Mucosa of gallbladder (tissue), 1 donor: ENCODE data around the gene GRIK3. TPM values are rescaled to one million over a fixed set of nuclear protein-coding genes. Genes with fewer than 3 reads are reported as not detected.

Experiments used
- DNase-seq: peaks from one replicate; pipeline ENCODE4 v3.0.0-alpha.2; 2020; ENCODE audit warnings: low spot score
- total RNA-seq: library from RNA; stranded (reverse); gene quantifications from one replicate; pipeline ENCODE4 v1.2.1, GENCODE V29; 2021
- donor health status: DM: no; HTN: no; CAD: no.

Gene GRIK3
- total RNA-seq, 1 donor from 2014 or later, result 1.1 TPM

DNA sequence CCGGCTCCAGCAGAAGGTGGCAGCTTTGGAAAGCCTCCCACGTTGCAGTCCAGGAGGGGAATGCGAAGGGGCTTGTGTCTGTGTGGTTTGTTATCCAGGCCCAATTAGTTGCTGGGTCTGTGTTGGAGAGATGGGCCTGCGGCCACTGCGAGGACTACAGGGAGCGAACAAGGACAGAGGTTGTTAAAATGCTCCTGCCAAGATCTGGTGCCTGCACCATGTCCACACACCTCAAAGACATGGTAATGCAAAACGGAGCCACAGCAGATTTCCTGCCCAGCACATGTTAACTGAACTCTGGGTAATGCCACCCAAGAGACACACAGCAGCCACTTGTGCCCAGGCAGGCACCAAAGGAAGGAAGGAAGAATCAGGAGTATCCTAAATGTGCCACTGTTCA, 18.6 kb downstream of the GRIK3 start:
- no peak for DNase-seq

DNA sequence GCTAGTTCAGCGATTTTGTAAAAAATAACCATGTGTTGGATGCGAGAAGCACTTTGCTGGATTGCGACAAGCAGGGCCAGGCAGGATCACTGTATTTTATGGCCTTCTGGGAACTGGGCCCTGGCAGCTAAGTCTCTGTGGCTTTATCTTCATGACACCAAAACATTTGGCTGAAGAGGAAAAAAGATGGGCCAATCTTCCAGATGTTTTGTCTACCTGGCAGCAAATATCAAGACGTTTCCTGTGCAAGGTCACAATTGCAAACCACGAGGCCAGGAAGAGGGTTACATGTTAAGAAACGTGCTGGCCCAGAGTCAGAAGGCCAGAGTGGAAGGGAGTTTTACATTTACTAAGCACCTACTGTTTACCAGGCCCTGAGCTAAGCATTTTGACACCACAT, 22.1 kb downstream of the GRIK3 start:
- DNase-seq, result no peak

DNA sequence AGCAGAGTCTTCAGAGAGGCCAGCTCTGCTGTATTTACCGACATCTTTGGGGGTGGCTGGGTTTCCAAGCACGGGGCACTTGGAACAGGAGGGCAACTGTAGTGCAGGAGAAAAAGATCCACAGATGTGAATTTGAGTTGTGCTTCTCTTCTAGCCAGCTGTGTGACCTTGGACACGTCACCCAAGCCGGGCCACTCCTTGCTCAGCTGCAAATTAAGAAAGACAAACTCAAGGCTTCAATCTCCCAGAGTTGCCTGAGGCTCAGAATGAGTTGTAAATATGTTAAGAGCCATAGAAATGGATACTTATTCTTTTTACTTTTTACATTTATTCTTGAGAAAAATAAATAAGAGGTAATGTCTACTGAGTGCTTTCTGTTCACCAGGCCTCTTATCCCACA, 24.3 kb downstream of the GRIK3 start:
- no peak for DNase-seq

DNA sequence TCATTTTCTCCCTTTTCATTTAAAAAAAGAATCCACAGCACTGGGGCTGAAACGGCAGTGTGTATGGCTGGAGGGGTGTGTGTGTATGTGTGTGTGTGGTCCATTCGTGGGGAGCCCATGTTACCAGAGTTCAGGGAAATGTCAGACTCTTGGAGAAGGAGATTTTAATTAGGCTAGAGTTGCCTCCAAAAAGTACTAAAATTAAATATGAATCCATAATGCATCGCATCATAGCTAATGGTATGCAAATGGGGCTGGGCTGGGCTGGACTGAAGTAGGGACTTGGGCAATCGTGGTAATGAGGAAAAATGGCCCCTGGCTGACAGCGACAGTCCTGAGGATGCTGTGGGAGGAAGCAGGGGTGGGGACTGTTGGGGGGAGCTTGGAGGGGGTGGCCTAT, 24.8 kb downstream of the GRIK3 start:
- no peak for DNase-seq

DNA sequence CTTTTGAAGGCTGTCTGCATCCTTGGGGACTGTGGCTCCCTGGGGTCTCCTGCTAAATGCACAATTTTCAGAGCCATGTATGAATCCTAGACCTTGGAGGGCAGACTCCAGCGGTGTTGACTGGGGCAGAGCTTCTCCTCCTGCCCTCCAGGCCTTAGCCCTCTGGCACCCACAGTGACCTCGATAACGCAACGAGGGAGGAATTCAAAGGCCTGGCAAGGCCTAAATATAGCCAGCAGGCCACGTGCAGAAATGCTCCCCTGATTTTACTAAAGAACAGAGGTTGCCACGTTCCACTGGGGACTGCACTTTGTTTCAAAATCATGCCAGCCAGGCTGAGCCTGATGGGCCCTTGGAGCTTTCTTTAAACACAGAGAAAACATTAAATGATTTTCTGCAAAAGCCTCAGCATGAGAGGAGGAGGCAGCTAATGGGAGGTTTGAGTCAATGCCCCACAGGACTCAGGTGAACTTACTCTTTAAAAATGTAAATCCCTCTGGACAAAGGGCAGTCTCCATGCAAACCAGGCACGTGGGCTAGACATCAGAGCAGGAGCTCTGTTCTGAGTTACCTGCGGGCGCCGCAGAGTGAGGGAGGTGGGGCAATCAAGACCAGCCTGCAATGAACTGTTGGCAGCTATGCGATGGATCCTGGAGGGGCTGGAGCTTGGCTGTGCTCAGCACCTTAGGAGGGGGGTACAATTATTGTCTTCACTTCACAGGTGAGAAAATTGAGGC, 28.0 kb downstream of the GRIK3 start:
- no peak for DNase-seq

DNA sequence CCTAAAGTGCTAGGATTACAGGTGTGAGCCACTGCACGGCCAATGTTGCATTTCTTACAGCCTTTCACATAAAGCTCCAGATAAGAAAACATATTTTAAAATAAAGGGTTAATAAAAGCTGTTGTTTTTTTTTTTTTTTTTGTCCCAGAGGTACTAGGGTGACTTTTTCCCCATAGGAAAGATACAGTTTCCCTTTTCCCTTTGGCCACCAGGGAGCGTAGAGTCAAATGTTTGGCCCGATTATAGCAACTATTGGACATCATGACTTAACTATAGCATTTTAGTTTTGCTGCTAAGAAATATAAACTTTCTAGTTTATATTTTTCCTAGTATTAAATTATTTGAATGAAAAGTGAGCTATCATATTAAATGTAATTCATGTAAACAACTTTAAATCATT, 31.4 kb downstream of the GRIK3 start:
- no peak for DNase-seq

DNA sequence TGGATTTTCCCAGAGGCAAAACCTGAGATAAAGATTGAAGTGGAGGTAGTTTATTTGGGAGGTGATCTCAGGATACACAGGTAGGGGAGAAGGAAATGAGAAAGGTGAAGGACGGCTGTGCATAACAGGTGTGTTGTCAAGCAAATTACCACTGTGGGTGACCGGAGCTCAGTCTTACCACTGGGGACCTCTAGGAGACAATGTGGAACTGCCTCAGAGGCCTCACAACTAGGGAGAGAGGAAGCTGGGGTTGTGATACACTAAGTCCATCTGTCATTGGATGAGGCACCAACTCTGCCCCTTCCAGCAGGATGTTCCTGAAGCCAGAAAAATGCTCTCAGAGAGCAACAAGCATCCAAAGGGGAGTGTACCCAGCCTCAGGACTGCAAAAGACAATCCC, 32.6 kb downstream of the GRIK3 start:
- no peak for DNase-seq

DNA sequence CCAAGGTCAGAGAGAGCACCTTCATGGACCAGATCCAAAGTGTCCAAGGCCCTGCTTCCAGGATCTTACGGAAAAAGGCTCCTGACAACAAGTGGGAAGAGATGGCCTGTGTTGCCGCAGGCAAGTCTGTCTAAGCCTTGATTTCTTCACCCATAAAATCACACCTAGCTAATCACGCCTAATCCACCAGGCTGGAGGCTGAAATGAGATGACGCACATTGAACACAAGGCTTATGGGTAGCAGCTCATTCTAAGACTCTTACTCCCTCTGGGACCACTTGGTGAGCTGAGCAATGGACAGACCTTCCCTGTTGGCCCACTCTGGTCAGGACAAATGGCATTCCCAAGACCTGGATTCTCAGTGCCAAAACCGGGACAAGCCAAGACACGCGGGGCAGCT, 38.2 kb downstream of the GRIK3 start:
- no peak for DNase-seq

DNA sequence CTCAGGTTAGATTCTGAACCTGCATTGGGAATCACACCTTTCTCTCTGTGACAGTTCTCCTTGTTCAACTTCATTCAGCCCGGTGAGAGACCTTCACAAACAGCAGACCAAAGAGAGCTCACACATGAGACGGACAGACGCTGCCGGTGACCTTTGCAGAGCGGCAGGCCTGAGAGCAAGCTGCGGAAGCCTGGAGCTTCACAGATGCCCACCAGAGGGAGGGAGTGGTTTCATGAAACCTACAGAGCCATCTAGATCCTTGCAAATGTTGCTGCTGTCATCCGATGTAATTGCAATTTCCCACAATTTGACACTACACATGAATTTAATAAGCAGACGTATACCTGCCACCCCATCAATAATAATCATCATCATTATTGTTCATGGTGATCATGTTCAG, 39.4 kb downstream of the GRIK3 start:
- no peak for DNase-seq

DNA sequence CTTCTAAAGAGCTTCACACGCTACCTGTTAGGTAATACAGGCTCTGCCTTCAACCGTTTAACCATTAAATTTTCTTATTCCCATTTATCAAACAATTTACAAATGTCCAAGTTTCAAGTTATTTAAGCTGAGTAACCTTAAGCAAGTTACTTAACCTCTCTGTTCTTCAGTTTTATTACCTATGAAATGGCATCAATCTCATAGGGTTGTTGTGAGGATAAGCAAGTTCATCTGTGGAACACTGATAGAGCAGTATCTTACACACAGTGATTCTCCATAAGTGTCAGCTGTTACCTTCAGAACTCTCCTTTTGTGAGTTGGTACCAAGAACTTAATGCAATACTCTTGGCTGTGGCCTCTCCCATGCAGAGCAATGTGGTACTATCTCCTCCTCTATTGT, 40.0 kb downstream of the GRIK3 start:
- no peak for DNase-seq

DNA sequence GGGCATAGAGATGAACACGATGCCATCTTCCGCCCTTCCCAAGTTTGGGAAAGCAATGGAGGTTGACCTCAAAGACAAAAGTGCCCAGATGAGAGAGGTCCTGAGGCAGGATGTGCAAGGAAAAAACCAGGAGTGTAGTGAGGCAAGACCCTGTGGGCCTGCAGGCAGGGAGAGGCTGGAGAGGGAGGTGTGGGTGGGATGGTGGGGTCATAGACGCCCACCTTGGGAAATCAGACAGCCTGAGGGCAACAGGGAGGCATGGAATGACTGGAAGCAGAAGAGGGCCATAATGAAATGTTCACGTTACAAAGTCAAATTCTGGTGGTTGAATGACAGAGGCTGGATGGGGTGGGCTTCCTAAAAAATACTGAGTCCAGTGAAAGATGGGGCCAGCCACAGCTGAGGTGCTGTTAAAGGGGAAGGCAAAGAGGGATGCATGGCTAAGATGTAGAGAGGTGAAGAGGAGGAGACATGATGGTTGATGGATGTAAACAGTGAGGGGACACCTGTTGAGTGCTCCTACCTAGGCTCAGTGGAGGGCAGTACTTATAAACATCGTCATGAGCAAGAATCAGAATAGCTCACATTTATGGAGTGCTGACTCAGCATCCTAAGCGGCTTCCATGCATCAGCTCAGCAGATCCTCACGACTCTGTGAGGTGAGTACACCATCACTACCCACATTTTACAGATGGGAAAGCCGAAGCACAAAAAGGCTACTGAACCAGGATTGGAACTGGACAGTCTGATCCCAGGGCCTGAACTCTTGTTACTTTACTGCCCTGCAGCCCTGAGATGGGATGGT, 42.0 kb downstream of the GRIK3 start:
- DNase-seq, result no peak

DNA sequence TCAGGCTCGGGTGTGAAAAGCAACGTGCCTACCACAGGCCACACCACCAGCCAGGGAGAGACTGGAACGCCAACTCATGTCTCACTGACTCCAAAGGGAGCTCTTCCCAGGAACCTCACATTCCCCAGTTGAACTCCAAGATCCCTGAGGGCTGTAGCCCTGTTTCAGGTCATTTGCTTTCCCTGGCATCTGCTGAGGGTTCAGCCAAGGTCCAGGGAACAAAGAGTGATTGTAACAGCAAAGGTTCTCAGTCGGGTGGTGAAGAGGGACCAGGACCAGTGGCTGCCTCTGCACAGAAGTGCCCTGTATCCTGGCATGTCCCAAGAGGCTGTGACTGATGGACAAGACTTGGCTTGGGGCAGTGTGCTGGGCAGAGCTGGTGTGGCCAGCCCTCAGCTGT, 42.8 kb downstream of the GRIK3 start:
- DNase-seq, result no peak

DNA sequence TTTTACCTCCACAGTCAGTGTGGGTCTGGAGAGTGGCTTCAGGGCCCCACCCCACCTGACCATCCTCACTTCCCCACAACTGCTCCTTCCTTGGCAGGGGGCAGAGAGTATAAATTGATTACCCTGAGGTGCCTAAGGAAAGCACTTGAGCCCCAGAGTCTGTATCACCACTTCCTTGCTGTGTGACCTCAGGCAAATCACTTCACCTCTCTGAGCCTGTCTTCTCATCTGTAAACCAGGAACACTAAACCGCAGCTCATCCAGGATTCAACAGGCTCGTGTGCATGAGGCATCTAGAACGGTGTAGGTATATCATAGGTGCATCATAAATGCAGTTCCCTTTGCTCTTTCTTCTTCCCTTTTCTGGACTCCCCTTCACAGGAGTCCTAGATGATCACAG, 43.4 kb downstream of the GRIK3 start:
- no peak for DNase-seq

DNA sequence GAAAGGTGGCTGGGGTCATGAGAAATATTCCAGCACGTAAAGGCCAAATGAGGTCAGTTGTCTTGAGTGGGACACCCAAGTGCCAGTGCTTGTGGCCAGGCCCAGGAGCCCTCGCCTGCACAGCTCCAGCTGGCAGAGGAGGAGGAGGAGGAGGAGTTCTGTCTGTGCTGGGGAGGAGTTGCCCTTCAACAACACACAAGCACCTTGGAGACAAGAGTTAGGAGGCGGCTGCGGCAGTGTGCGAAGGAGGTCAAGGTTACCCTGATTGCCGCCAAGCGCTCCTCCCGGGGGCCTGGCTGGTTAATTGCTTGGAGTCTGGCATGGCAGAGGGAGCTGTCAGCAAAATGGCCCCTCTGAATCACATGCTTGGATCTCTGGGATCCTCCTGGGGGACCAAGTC, 45.1 kb downstream of the GRIK3 start:
- DNase-seq, result no peak

DNA sequence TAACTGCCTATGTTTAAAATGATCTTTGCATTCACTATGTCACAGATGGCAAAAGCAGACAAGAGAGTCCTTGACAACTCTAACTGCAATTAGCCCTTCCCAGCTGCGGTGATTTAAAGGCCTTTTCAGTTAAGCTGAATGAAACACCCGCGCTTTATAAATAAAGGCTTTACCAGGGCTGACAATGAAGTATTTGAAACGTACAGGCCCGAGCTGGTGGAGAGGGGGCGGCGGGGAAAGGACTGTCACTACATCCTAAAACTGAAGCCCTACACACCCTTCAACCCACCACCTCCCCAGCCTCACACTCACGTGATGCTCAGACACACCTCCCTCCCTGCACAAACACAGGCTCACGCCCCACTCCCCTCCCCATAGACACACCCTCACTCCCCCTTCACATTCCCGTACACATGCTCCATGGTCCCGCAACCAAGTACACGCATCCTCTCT, 45.5 kb downstream of the GRIK3 start:
- no peak for DNase-seq

DNA sequence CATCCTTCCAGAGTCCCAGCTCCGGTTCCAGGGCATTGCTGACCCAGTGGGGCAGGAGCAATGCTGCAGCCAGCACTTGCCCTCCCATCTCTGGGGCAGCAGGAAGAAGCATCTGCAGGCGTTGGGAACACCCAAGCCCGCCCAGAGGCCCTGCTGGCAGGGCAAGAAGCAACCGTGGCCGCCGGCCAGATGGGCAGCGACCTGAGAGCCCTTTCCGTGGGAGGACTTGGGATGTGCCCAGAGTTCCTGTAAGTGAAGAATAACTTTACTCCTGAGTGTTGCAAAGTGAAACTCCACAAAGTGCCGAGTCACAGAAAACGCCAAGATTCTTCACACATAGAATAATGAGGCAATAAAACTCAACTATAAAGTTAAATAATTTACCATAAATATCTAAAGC, 46.0 kb downstream of the GRIK3 start:
- DNase-seq, result no peak

DNA sequence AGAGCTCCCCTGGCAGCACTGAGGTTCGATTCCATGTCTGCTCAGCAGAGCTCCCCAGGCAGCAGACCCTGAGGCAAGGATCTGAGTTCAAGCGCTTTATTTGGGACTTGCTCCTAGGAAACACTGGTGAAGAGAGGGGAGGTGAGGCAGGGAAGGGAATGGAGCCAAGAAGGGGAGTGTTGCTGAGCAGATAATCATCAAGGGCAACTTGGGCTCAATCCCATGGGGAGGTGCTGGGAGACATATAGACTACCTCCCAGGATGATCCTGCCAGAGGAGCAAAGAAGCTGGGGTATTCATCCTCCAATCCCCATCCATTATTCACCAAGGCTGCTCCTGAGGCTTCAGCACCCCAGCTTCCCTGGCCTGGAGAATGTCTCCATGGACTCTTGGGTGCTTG, 47.0 kb downstream of the GRIK3 start:
- DNase-seq, result no peak

DNA sequence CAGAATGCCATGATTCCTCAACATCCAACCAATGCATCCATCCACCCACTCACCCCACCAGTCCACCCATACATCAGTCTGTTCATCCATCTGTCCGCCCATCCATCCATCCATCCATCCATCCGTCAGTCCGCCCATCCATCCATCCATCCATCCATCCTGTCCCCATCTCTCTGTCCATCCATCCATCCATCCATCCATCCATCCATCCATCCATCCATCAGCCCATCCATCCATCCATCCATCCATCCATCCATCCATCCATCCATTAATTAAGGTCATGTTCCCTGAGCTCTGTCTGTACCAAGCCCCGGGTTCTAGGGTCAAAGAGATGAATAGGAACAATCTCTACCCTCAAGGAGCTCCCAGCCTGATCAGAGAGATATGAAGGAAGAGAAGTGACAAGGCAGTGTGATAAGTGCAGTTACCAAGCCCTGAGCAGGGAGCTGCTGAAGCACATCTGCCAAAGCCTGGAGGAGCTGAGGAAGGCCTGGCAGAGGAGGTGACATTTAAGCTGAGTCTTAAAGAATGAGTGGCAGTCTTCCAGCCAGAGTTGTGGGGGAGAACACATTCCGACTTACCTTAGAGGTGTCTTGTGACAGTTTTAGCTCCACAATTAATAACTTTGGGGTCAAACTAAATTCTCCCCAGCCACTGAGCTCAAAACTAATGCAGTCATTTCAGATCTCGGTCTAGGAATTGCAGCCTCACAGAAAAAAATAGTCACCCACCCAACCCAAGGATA, 47.9 kb downstream of the GRIK3 start:
- no peak for DNase-seq

DNA sequence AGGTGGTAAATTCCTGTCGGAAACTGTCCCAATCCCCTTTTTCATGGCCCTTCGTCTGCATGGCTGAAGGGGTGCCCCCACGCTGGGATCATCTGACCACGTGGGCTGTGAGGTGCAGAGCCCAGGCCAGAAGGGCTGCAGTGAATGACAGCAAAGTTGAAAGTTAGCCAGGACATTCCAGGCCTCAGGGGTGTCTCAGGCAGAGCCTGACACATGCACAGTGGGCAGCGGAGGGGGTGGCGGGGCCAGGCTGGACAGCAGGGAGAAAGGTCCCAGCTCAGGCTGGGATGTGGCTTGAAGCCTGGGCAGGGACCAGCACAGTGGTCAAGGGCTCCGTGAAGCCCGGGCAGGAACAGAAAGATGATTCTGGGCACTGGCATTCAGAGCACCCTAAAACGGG, 49.6 kb downstream of the GRIK3 start:
- no peak for DNase-seq

DNA sequence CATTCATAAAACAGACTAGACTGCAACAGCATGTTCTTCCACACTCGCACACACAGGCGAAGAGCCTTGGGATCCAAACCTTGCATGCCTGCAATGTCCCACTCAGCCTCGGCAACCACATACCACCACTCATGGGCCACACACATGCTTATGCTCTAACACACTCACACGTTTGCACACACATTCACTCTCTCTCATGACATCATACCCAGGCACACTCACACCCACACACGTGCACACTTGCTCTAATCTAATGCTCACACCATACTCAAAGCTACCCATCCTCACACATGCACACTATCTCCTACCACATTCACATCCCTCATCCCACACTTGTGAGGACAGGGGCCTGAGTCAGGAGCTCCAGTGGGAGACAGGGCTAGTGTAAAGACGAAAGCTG, 50.3 kb downstream of the GRIK3 start:
- DNase-seq, result no peak

DNA sequence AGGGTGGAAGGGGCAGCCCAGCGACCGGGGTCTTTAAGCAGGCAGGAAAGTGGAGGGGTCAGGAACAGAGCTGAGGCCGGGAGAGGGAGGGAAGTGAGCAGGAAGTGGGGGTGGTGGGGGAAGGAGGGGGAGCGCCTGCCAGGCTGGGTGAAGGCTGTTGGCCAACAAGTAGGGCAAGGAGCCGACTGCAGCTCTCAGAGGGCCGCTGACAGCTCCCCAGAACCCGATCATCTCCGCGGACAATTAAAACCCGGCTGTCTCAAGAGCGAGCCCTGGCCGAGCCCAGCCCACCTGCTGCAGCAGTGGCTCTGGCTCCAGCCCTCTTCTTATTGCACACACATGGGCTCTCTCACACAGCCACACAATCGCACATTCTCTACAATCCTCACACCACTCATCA, 51.6 kb downstream of the GRIK3 start:
- DNase-seq, result no peak

DNA sequence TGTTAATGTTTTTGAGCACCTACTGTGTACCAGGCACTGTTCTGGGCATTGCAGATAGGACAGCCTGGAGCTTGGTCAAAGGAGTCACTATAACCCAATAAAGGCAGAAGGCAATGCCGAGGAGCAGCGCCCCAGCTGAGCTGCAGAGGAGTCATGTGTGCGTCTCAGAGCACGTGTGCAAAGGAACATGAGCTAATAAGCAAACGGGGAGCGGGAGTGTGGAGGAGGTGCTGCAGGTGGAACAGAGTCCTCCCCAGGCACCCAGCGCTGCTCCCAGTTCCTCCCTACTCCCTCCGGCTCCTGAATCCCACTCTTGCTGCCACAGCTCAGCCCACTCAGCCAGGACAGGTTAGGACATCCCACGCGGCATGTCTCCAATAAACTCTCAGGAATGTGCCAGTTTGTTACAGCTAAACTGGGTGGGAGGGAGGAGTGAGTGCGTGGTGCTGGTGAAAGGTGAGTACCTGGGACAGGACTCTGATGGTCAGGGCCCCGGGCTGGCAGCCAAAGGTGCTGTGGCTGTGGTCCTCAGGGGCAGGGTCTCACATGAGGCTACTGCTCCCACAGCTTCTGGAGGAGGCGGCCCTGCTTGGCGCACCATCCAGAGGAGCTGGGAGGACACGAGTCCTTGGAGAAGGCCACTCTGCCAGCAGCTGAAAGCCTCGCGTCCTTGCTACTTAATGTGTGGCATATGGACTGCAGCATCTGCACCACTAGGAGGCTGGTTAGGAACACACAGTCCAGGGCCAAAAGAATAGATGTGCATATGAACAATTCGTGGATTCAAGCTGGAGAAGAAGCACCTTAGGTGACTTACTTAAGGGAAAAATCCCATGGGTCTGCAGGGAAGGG, 52.3 kb downstream of the GRIK3 start:
- DNase-seq, result no peak
